HG02571 (cell line): ENCODE results near the gene SPG7.
"Not testable (repeated sequence)": the region's sequence is repeated elsewhere in the genome, so short reads cannot be mapped to it uniquely, and the experiment has no call there.

ENCODE experiments used
- ATAC-seq: cut with Tn5 transposase; IDR thresholded peaks from one replicate; pipeline ENCODE4 v1.9.1; 2021; ENCODE audit warnings: mild to moderate bottlenecking, moderate library complexity; ENCODE audit not compliant: unreplicated experiment

The SPG7 gene

GRCh38 chr16:89507834-89508590, at the start of gene SPG7:
Gene SPG7 (plus strand): TSS chr16:89508403. CDS start chr16:89508418, 15 bp downstream.
- peak; percentile 58 for ATAC-seq

- no peak for ATAC-seq
Observed at GRCh38 chr16:89458551-89458950, 49.7 kb upstream of the SPG7 start.

- ATAC-seq = no peak
Observed at GRCh38 chr16:89458967-89459366, 49.2 kb upstream of the SPG7 start.

GRCh38 chr16:89460556-89460955, 47.6 kb upstream of the SPG7 start:
- ATAC-seq = no peak

- ATAC-seq = not testable (repeated sequence)
Observed at GRCh38 chr16:89461890-89462289, 46.3 kb upstream of the SPG7 start.

GRCh38 chr16:89462639-89463038, 45.6 kb upstream of the SPG7 start:
- not testable (repeated sequence) for ATAC-seq

- ATAC-seq = not testable (repeated sequence)
Observed at GRCh38 chr16:89463312-89463711, 44.9 kb upstream of the SPG7 start.

GRCh38 chr16:89466920-89467319, 41.3 kb upstream of the SPG7 start:
- ATAC-seq = no peak

GRCh38 chr16:89467382-89467781, 40.8 kb upstream of the SPG7 start:
- ATAC-seq = no peak

GRCh38 chr16:89472711-89473075, 35.5 kb upstream of the SPG7 start:
- no peak for ATAC-seq

- no peak for ATAC-seq
Observed at GRCh38 chr16:89473136-89473712, 35.0 kb upstream of the SPG7 start.

- ATAC-seq = no peak
Observed at GRCh38 chr16:89473791-89474414, 34.3 kb upstream of the SPG7 start.

- ATAC-seq = no peak
Observed at GRCh38 chr16:89475144-89475543, 33.1 kb upstream of the SPG7 start.

GRCh38 chr16:89476379-89476778, 31.8 kb upstream of the SPG7 start:
- no peak for ATAC-seq

- ATAC-seq = no peak
Observed at GRCh38 chr16:89476811-89477261, 31.4 kb upstream of the SPG7 start.

GRCh38 chr16:89478576-89479221, 29.5 kb upstream of the SPG7 start:
- no peak for ATAC-seq

GRCh38 chr16:89481356-89481955, 26.7 kb upstream of the SPG7 start:
- ATAC-seq = no peak

- no peak for ATAC-seq
Observed at GRCh38 chr16:89482150-89482816, 25.9 kb upstream of the SPG7 start.

GRCh38 chr16:89482817-89483205, 25.4 kb upstream of the SPG7 start:
- ATAC-seq = no peak

GRCh38 chr16:89484041-89484501, 24.1 kb upstream of the SPG7 start:
- ATAC-seq = no peak
